C1 segment of cervical spinal cord (tissue), 14 donors: ENCODE data around the gene USP6NL.

ENCODE experiments used
- DNase-seq, 14 donors: peaks; one replicate each; lab custom pipeline; 2025; lab: John Stamatoyannopoulos, UW

USP6NL gene

DNA sequence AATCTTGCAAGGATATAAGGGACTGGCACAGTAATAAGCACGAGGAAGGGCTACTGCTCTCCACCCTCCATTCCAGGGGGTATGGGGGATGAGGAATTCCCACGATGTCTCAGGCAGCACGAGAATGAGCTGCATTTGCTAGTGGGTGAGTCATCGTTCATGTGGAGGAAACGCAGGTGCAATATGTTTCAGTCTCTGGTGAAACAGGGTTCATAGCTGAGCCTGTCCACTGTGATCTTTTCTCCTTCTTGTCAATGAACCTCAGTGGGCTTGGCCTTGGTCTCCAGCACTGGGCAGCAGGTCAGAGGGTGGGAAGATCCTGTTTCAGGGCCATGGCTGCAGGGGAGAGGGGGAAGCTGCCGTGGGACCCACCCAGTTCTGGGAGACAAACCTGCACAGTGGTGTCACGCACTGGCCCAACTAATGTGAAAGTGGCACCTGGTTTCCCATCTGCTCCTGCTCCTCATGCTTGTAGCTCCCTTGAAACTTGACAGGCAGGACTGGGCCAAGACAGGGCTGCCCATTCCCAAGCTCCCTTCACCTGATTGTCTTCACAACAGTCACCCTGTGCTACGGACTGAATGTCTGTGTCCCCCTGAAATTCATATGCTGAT, 181.9 kb downstream of the USP6NL start:
- DNase-seq = no peak

- no peak for DNase-seq
These were observed 185.8 kb downstream of the USP6NL start for GRCh38 chr10:11425676-11426075.

- DNase-seq = no peak
These were observed 186.2 kb downstream of the USP6NL start for GRCh38 chr10:11425296-11425610.

- peak in 6 of 14 donors; percentile 9 to 27 (median 15) for DNase-seq
These were observed 186.8 kb downstream of the USP6NL start for GRCh38 chr10:11424456-11425295.

GRCh38 chr10:11416974-11417373, 194.5 kb downstream of the USP6NL start:
- DNase-seq = no peak

DNA sequence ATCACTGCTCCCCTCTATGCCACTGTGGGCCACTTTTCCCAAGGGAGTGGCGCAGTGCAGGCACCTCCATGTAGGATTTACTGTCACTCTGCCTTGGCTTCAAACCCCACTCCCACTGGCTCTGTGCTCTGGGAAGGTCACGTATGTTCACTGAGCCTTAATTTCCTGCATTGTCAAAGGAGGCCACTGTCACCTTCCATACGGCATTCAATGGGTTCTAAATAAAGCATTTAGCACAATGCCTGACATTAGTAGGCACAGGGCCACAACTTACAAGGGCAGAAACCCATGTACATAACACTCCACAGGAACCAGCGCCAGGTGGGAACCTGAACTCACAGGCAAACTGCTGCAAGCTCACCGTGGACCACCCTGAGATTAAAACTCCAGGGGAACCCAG, 196.4 kb downstream of the USP6NL start:
- DNase-seq = no peak

GRCh38 chr10:11414314-11415038, 197.0 kb downstream of the USP6NL start:
- DNase-seq = no peak

- no peak for DNase-seq
These were observed 199.4 kb downstream of the USP6NL start for GRCh38 chr10:11411926-11412545.

DNA sequence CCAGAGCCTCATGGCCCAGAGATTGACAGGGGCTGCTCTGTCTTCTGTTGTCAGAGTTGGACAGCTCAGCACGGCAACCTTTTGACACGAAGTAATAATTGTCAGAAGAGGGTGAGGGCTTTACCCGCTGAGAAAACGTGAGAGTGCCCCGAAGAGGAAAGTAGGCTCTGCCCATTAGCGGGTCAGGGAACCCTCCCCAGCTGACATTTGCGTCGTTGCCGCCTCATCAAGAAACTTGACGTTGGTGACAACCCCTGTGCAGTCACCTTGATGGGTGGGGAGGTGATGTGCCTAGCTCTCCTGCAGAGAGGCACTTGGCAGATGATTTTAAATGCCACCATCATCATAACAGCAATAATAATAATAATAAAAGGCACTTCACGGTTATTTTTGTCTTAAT, 202.1 kb downstream of the USP6NL start:
- DNase-seq = no peak

DNA sequence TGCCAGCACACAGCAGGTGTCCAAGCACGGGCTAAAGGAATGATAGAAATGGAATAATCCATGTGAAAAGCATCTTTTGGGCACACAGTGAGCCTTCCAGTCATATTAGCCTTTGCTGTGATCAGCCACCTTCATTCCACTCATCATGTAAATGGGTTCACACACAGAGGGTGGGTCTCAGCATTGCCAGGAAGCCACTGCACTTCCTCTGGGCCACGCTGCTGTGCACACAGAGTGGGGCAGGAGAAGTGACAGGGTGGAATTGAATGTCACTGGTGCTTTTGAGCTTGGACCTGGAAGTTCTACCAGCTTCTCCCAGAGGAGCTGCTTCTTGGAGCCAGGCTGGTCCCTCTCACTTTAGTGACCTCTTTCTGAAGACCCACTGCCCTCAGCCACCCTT, 203.5 kb downstream of the USP6NL start:
- no peak for DNase-seq

- no peak for DNase-seq
These were observed 204.7 kb downstream of the USP6NL start for GRCh38 chr10:11406746-11407145.

- no peak for DNase-seq
These were observed 206.5 kb downstream of the USP6NL start for GRCh38 chr10:11404901-11405300.
